Stimulated activated CD4-positive, alpha-beta T cell treated with anti-CD3 and anti-CD28 coated beads, Interleukin-2, amount 100 ng/mL, for 48 hours (primary cell): ENCODE results near the gene KCNS1.
"Not testable (repeated sequence)": the region's sequence is repeated elsewhere in the genome, so short reads cannot be mapped to it uniquely, and the experiment has no call there.

Experiments
- DNase-seq, 2 donors: peaks; one replicate each; pipeline ENCODE4 v3.0.0-alpha.2; 2020

KCNS1 gene

GRCh38 chr20:45072066-45072465 lies 28.9 kb downstream of the KCNS1 start:
- no peak for DNase-seq

- no peak for DNase-seq
Measured at GRCh38 chr20:45070932-45071632, 29.8 kb downstream of the KCNS1 start.

GRCh38 chr20:45069261-45069660 lies 31.7 kb downstream of the KCNS1 start:
- DNase-seq, result no peak

- DNase-seq, result no peak
Measured at GRCh38 chr20:45067558-45067957, 33.4 kb downstream of the KCNS1 start.

GRCh38 chr20:45067087-45067486 lies 33.8 kb downstream of the KCNS1 start:
- DNase-seq, result no peak

GRCh38 chr20:45066372-45066771 lies 34.6 kb downstream of the KCNS1 start:
- no peak for DNase-seq

GRCh38 chr20:45064812-45065211 lies 36.1 kb downstream of the KCNS1 start:
- no peak for DNase-seq

- not testable (repeated sequence) for DNase-seq
Measured at GRCh38 chr20:45063107-45063506, 37.8 kb downstream of the KCNS1 start.

GRCh38 chr20:45061244-45061643 lies 39.7 kb downstream of the KCNS1 start:
- DNase-seq, result no peak

- DNase-seq, result no peak
Measured at GRCh38 chr20:45060294-45060693, 40.6 kb downstream of the KCNS1 start.

- no peak for DNase-seq
Measured at GRCh38 chr20:45059022-45059728, 41.8 kb downstream of the KCNS1 start.

- no peak for DNase-seq
Measured at GRCh38 chr20:45058168-45058850, 42.6 kb downstream of the KCNS1 start.

GRCh38 chr20:45056473-45057173 lies 44.3 kb downstream of the KCNS1 start:
- no peak for DNase-seq

GRCh38 chr20:45055056-45055455 lies 45.9 kb downstream of the KCNS1 start:
- no peak for DNase-seq

GRCh38 chr20:45053430-45054351 lies 47.2 kb downstream of the KCNS1 start:
- no peak for DNase-seq

- DNase-seq, result no peak
Measured at GRCh38 chr20:45052698-45053429, 48.1 kb downstream of the KCNS1 start.

- DNase-seq, result no peak
Measured at GRCh38 chr20:45051204-45052060, 49.5 kb downstream of the KCNS1 start.

- DNase-seq, result no peak
Measured at GRCh38 chr20:45049904-45050471, 50.9 kb downstream of the KCNS1 start.

- DNase-seq, result no peak
Measured at GRCh38 chr20:45049438-45049837, 51.5 kb downstream of the KCNS1 start.

- DNase-seq, result no peak
Measured at GRCh38 chr20:45047581-45048119, 53.3 kb downstream of the KCNS1 start.
